CD4-positive, alpha-beta T cell (primary cell): ENCODE measurements around the gene ACOX3. TPM values are rescaled to one million over a fixed set of nuclear protein-coding genes. Genes with fewer than 3 reads are reported as not detected.

Source experiments
- ATAC-seq: fragments of 200-7000 bp; cut with Tn5 transposase; one replicate; pipeline ENCODE4 v1.10.0; 2022; ENCODE audit warnings: mild to moderate bottlenecking; ENCODE audit not compliant: poor library complexity
- CTCF ChIA-PET: fragments of 350-600 bp; sonication (Branson Sonifier 250); formaldehyde crosslinking; loops from one replicate; lab custom pipeline; 2021; ENCODE audit warnings: antibody characterized with exemption, inconsistent platforms; lab: Charles Lee
- POLR2A ChIA-PET: fragments of 350-600 bp; sonication (Branson Sonifier 250); formaldehyde crosslinking; loops from one replicate; lab custom pipeline; 2021; ENCODE audit warnings: antibody characterized with exemption, inconsistent platforms; lab: Charles Lee
- DNase-seq, 14 experiments: peaks; one replicate each; pipeline ENCODE4 v3.0.0-alpha.2; 2013 to 2020; ENCODE audit warnings: mixed read lengths in 2 of 14
- H3K27ac ChIP-seq, 2 donors: one replicate each; pipeline versions ENCODE4 v1.5.1 to v1.7.0; 2013; ENCODE audit warnings: low read length in 2 of 2, low read depth in 1 of 2, mild to moderate bottlenecking in 1 of 2
- H3K27me3 ChIP-seq, 2 experiments: 1 replicate in 1 of 2; 2 replicates in 1 of 2; pipeline versions ENCODE4 v1.6.1 to v1.7.0; 2013; ENCODE audit warnings: low read length in 2 of 2, control low read depth in 1 of 2, mild to moderate bottlenecking in 1 of 2, moderate library complexity in 1 of 2; ENCODE audit not compliant: insufficient read depth in 2 of 2, control insufficient read depth in 1 of 2
- H3K36me3 ChIP-seq: one replicate; pipeline ENCODE4 v1.6.1; 2013; ENCODE audit warnings: low read length, control low read depth; ENCODE audit not compliant: insufficient read depth
- H3K4me1 ChIP-seq: one replicate; pipeline ENCODE4 v1.6.1; 2013; ENCODE audit warnings: low read length, control low read depth; ENCODE audit not compliant: insufficient read depth
- H3K4me3 ChIP-seq: one replicate; pipeline ENCODE4 v1.5.1; 2013; ENCODE audit warnings: mild to moderate bottlenecking, low read length, moderate library complexity
- H3K9me3 ChIP-seq, 2 experiments: 1 replicate in 1 of 2; 2 replicates in 1 of 2; pipeline versions ENCODE4 v1.6.1 to v1.7.0; 2013; ENCODE audit warnings: low read length in 2 of 2, mild to moderate bottlenecking in 2 of 2, control low read depth in 1 of 2, moderate library complexity in 1 of 2; ENCODE audit not compliant: control insufficient read depth in 1 of 2, insufficient read depth in 1 of 2
- H3K27ac Mint-ChIP-seq: one replicate; pipeline ENCODE4 v1.8.0; 2020; ENCODE audit warnings: mixed read lengths
- H3K27me3 Mint-ChIP-seq: one replicate; pipeline ENCODE4 v1.8.0; 2021; ENCODE audit warnings: mixed read lengths
- H3K36me3 Mint-ChIP-seq: one replicate; pipeline ENCODE4 v1.8.0; 2021; ENCODE audit warnings: low read depth, mixed read lengths
- H3K4me1 Mint-ChIP-seq: one replicate; pipeline ENCODE4 v1.8.0; 2021; ENCODE audit warnings: low read depth, mixed read lengths
- H3K4me3 Mint-ChIP-seq: one replicate; pipeline ENCODE4 v1.8.0; 2020; ENCODE audit warnings: mild to moderate bottlenecking, mixed read lengths
- H3K9me3 Mint-ChIP-seq: one replicate; pipeline ENCODE4 v1.8.0; 2020; ENCODE audit warnings: mixed read lengths
- CTCF ChIP-seq: fragments of 200-600 bp; IDR thresholded peaks from one replicate; pipeline ENCODE4 v1.8.0; 2022; ENCODE audit warnings: antibody characterized with exemption, mild to moderate bottlenecking
- intact Hi-C, 2 experiments: fragments of 100-400 bp; cut with DNase I in 1 of 2; cut with micrococcal nuclease in 1 of 2; formaldehyde crosslinking; loops; one replicate each; pipeline versions ENCODE4 v1.15.1 to v1.9.0; 2023 to 2025; cut with DNase I, micrococcal nuclease
- total RNA-seq, 174 experiments: library from RNA in 2 of 174; stranded (reverse) in 2 of 174; gene quantifications; one replicate each; pipeline ENCODE4 v1.2.3 and lab custom pipeline; 2021 to 2026

The ACOX3 gene
- total RNA-seq, 2 experiments from 2014 or later = 4.9 to 6.1 TPM

- H3K27ac ChIP-seq = no peak overlapping the region
- H3K4me3 ChIP-seq = no peak overlapping the region
- H3K27ac Mint-ChIP-seq = no peak overlapping the region
- intact Hi-C loops = no loop called here
- no peak for TF ChIP-seq CTCF
- no peaks in the 10 kb centered on the region for H3K27me3 ChIP-seq
- no peaks in the 10 kb centered on the region for H3K4me1 ChIP-seq
- no peak overlapping the region for H3K4me3 Mint-ChIP-seq
- no peaks in the 10 kb centered on the region for H3K27me3 Mint-ChIP-seq
- CTCF ChIA-PET = no interaction called here
- DNase-seq = no peak
- H3K9me3 Mint-ChIP-seq = no peaks in the 10 kb centered on the region
- POLR2A ChIA-PET = no interaction called here
- no peaks in the 10 kb centered on the region for H3K9me3 ChIP-seq
- H3K36me3 Mint-ChIP-seq = peaks cover 15% of the 10 kb centered on the region
- peaks cover 3% of the 10 kb centered on the region for H3K36me3 ChIP-seq
- H3K4me1 Mint-ChIP-seq = no peaks in the 10 kb centered on the region
- no peak for ATAC-seq
Measured at GRCh38 chr4:8377103-8378075, 63.1 kb downstream of the ACOX3 start.

GRCh38 chr4:8376361-8377102 lies 64.0 kb downstream of the ACOX3 start:
- ChIA-PET CTCF (no interaction called here), POLR2A (no interaction called here)
- no peaks in the 10 kb centered on the region for H3K9me3 Mint-ChIP-seq
- no peaks in the 10 kb centered on the region for H3K4me1 Mint-ChIP-seq
- DNase-seq = no peak
- Histone ChIP-seq H3K36me3 (peaks cover 3% of the 10 kb centered on the region), H3K4me1 (no peaks in the 10 kb centered on the region), H3K9me3 (no peaks in the 10 kb centered on the region), H3K27me3 (no peaks in the 10 kb centered on the region), H3K27ac (no peak overlapping the region), H3K4me3 (no peak overlapping the region)
- no peak for ATAC-seq
- H3K4me3 Mint-ChIP-seq = no peak overlapping the region
- H3K36me3 Mint-ChIP-seq = peaks cover 14% of the 10 kb centered on the region
- TF ChIP-seq CTCF = no peak
- H3K27ac Mint-ChIP-seq = no peak overlapping the region
- intact Hi-C loops = no loop called here
- H3K27me3 Mint-ChIP-seq = no peaks in the 10 kb centered on the region

GRCh38 chr4:8374851-8375649 lies 65.5 kb downstream of the ACOX3 start:
- no peaks in the 10 kb centered on the region for H3K9me3 Mint-ChIP-seq
- no peaks in the 10 kb centered on the region for H3K4me1 ChIP-seq
- H3K27me3 Mint-ChIP-seq = no peaks in the 10 kb centered on the region
- ChIA-PET POLR2A (no interaction called here), CTCF (no interaction called here)
- no peak overlapping the region for H3K27ac Mint-ChIP-seq
- H3K4me1 Mint-ChIP-seq = no peaks in the 10 kb centered on the region
- intact Hi-C loops = no loop called here
- H3K27ac ChIP-seq = no peak overlapping the region
- DNase-seq (peak in 1 of 14 experiments; percentile 6), ATAC-seq (no peak)
- no peaks in the 10 kb centered on the region for H3K36me3 ChIP-seq
- H3K9me3 ChIP-seq = no peaks in the 10 kb centered on the region
- H3K4me3 Mint-ChIP-seq = no peak overlapping the region
- no peak for TF ChIP-seq CTCF
- peaks cover 9% of the 10 kb centered on the region for H3K36me3 Mint-ChIP-seq
- no peaks in the 10 kb centered on the region for H3K27me3 ChIP-seq
- H3K4me3 ChIP-seq = no peak overlapping the region
